ENCODE results near the gene SPOCK1. TPM values are rescaled to one million over a fixed set of nuclear protein-coding genes. Genes with fewer than 3 reads are reported as not detected.

SPOCK1 gene
- total and polyA plus RNA-seq, 8 donors, result 0.46 to 15.6 (median 9.2) TPM

- H3K27ac ChIP-seq, result no peak overlapping the region
- H3K4me3 ChIP-seq, result no peak overlapping the region
- H3K4me1 ChIP-seq, result peaks cover 0 to 8% (median 0%) of the 10 kb centered on the region in 4 donors
- H3K9me3 ChIP-seq, result no peaks in the 10 kb centered on the region
- H3K27me3 ChIP-seq, result no peaks in the 10 kb centered on the region
- TF ChIP-seq EP300 (IDR thresholded peaks at IDR 0.05) (no peak), CTCF (IDR thresholded peaks at IDR 0.05) (no peak), POLR2AphosphoS5 (IDR thresholded peaks at IDR 0.05) (no peak), POLR2A (IDR thresholded peaks at IDR 0.05) (no peak)
- H3K36me3 ChIP-seq, result no peaks in the 10 kb centered on the region
- intact Hi-C loops (cut with DNase I; ENCODE audit: low total_unique reads), result no loop called here
- DNase-seq, result no peak
These were observed 89.4 kb downstream of the SPOCK1 start for GRCh38 chr5:137409736-137410135.

GRCh38 chr5:137407090-137407489 is 92.0 kb downstream of the SPOCK1 start:
- H3K4me1 ChIP-seq, result no peaks in the 10 kb centered on the region
- H3K9me3 ChIP-seq, result no peaks in the 10 kb centered on the region
- intact Hi-C loops (cut with DNase I; ENCODE audit: low total_unique reads), result no loop called here
- 32 to 55% (median 45%) methylated on average over 2 of the region's 2 CpGs for WGBS, 5 donors
- no peak overlapping the region for H3K4me3 ChIP-seq
- no peak overlapping the region for H3K27ac ChIP-seq
- TF ChIP-seq CTCF (IDR thresholded peaks at IDR 0.05) (no peak), POLR2AphosphoS5 (IDR thresholded peaks at IDR 0.05) (no peak)
- H3K27me3 ChIP-seq, result peaks cover 0 to 3% (median 0%) of the 10 kb centered on the region in 3 donors
- no peaks in the 10 kb centered on the region for H3K36me3 ChIP-seq
- DNase-seq, result no peak

- Histone ChIP-seq H3K27ac (no peak overlapping the region), H3K4me1 (no peaks in the 10 kb centered on the region), H3K27me3 (peaks cover 0 to 3% (median 0%) of the 10 kb centered on the region in 3 donors), H3K36me3 (no peaks in the 10 kb centered on the region), H3K4me3 (no peak overlapping the region), H3K9me3 (no peaks in the 10 kb centered on the region)
- no peak for DNase-seq
- 71 to 73% (median 72%) methylated on average over 10 of the region's 10 CpGs for whole genome bisulfite sequencing, 5 donors
- intact Hi-C loops (cut with DNase I; ENCODE audit: low total_unique reads), result no loop called here
- TF ChIP-seq EP300 (IDR thresholded peaks at IDR 0.05), result no peak
- no peak for TF ChIP-seq CTCF (IDR thresholded peaks at IDR 0.05)
- TF ChIP-seq POLR2AphosphoS5 (IDR thresholded peaks at IDR 0.05), result no peak
- TF ChIP-seq POLR2A (IDR thresholded peaks at IDR 0.05), result no peak
These were observed 93.7 kb downstream of the SPOCK1 start for GRCh38 chr5:137405393-137405792.

- intact Hi-C loops (cut with DNase I; ENCODE audit: low total_unique reads), result no loop called here
- no peaks in the 10 kb centered on the region for H3K36me3 ChIP-seq
- no peak for TF ChIP-seq CTCF (IDR thresholded peaks at IDR 0.05)
- TF ChIP-seq POLR2A (IDR thresholded peaks at IDR 0.05), result no peak
- TF ChIP-seq POLR2AphosphoS5 (IDR thresholded peaks at IDR 0.05), result no peak
- TF ChIP-seq EP300 (IDR thresholded peaks at IDR 0.05), result no peak
- H3K9me3 ChIP-seq, result no peaks in the 10 kb centered on the region
- WGBS, 5 donors, result 57 to 67% (median 60%) methylated on average over 8 of the region's 8 CpGs
- peaks cover 0 to 3% (median 0%) of the 10 kb centered on the region in 3 donors for H3K27me3 ChIP-seq
- no peak overlapping the region for H3K4me3 ChIP-seq
- no peaks in the 10 kb centered on the region for H3K4me1 ChIP-seq
- no peak for DNase-seq
- no peak overlapping the region for H3K27ac ChIP-seq
These were observed 95.3 kb downstream of the SPOCK1 start for GRCh38 chr5:137403869-137404268.

Data from stomach (tissue), 9 donors.